ENCODE results near the gene GAS2L3. TPM values are rescaled to one million over a fixed set of nuclear protein-coding genes. Genes with fewer than 3 reads are reported as not detected.

The GAS2L3 gene
- total RNA-seq, 4 donors from 2014 or later: 2.9 to 7.0 (median 4.3) TPM

DNA sequence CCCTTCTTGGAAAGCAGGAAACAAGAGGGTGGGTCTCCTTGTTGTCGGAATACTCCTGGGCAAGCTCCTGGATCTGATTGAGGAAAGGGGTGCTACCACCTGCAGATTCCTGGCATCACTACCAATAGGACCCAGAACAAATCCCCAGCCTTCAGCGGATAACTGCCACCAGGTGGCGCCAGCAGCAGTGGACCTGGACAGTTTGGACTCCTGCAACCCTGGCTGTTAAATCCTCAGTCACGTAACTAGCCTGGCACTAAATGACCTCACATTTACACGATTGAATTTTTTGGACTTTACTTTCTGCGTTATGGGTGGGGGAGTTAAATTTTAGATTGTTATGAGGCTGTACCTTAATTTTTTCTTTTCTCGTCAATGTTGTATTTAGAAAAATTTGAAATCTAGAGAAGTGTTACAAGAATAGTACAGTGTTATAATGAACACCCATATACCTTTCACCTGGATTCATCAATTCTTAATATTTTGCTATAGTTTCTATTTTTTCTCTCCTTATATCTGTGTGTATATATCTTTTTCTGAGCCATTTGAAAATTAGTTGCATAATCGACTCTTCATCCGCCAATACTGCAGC is 95.6 kb downstream of the GAS2L3 start:
- Histone ChIP-seq H3K36me3 (no peaks in the 10 kb centered on the region), H3K27me3 (peaks cover 0 to 10% (median 0%) of the 10 kb centered on the region in 4 donors), H3K4me3 (no peak overlapping the region), H3K27ac (replicated peaks in 1 of 4) (no peak overlapping the region), H3K9me3 (no peaks in the 10 kb centered on the region), H3K4me1 (no peaks in the 10 kb centered on the region)
- intact Hi-C loops (cut with DNase I): no loop called here
- DNase-seq (ENCODE audit: extremely low spot score): no peak
- no peak for TF ChIP-seq EP300 (IDR thresholded peaks at IDR 0.05)
- TF ChIP-seq, protein P1, sequence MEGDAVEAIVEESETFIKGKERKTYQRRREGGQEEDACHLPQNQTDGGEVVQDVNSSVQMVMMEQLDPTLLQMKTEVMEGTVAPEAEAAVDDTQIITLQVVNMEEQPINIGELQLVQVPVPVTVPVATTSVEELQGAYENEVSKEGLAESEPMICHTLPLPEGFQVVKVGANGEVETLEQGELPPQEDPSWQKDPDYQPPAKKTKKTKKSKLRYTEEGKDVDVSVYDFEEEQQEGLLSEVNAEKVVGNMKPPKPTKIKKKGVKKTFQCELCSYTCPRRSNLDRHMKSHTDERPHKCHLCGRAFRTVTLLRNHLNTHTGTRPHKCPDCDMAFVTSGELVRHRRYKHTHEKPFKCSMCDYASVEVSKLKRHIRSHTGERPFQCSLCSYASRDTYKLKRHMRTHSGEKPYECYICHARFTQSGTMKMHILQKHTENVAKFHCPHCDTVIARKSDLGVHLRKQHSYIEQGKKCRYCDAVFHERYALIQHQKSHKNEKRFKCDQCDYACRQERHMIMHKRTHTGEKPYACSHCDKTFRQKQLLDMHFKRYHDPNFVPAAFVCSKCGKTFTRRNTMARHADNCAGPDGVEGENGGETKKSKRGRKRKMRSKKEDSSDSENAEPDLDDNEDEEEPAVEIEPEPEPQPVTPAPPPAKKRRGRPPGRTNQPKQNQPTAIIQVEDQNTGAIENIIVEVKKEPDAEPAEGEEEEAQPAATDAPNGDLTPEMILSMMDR (IDR thresholded peaks at IDR 0.05): peak; percentile 19 to 59 (median 39)
- WGBS: 34% methylated on average over 9 of the region's 9 CpGs

GRCh38 chr12:100669922-100670321 is 96.4 kb downstream of the GAS2L3 start:
- no peak for DNase-seq (ENCODE audit: extremely low spot score)
- no peak overlapping the region for H3K4me3 ChIP-seq
- H3K9me3 ChIP-seq: no peaks in the 10 kb centered on the region
- 83% methylated on average over 4 of the region's 4 CpGs for WGBS
- H3K27ac ChIP-seq (replicated peaks in 1 of 4): no peak overlapping the region
- H3K27me3 ChIP-seq: peaks cover 0 to 10% (median 0%) of the 10 kb centered on the region in 4 donors
- no peaks in the 10 kb centered on the region for H3K4me1 ChIP-seq
- intact Hi-C loops (cut with DNase I): no loop called here
- H3K36me3 ChIP-seq: no peaks in the 10 kb centered on the region
- TF ChIP-seq POLR2AphosphoS5 (IDR thresholded peaks at IDR 0.05): no peak
- TF ChIP-seq, protein P1 (IDR thresholded peaks at IDR 0.05): no peak
- no peak for TF ChIP-seq EP300 (IDR thresholded peaks at IDR 0.05)
- TF ChIP-seq POLR2A (IDR thresholded peaks at IDR 0.05; ENCODE audit: low read depth): no peak

DNA sequence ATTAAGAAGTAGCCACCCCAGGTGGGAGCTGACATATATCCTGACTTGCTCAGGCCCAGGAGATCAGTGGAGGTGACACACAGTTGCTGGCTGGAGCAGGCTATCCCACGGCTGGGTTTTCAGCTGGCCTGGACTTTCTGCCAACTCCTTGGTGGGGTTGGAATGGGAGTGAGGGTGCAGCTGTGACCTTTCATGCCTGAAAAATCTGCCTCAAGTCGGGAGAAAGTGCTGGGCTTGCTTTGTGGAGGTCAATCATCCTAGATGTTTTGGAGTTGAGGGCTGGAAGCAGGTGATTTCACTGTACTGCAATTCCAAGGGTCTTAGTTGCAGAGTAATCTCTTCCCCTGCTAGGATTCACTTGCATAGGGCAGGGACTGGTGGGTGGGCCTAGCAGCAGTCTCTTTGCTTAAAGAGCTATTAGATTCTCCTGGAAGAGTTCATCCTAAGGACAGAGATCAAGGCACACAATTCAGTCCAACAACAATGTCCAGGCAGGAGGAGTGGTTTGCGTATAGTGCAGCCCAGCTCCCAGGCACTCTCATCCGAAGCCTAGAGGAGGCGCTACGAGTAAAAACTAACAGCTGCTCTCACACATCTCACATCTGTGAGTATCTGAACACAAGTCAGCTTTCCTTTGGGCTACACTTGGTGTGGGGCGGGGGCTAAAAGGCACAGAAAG is 98.1 kb downstream of the GAS2L3 start:
- no peak for DNase-seq (ENCODE audit: extremely low spot score)

DNA sequence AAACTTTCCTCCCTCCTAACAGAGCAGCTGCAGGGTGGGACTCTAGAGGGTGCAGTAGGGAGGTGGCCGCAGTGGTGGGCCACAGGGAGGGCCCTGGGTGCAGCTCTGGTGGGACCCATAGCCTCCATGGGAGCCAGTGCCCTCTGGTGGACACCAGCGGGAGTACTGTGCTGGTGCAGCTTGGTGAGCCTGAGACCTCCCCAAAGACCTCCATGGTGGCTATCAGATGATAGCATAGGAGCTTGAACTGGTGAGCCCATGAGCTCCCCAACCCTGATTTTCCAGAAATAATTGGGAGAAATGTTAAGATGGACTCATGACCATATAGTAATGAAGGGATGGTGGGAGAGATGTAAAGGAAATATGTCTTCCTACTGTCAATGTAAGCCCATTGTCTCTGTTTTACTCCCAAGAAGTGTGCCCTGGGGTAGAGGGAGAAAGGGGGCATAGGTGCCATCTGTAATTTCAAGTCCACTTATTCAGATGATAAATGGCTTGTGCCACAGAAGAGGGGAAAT is 98.7 kb downstream of the GAS2L3 start:
- no peaks in the 10 kb centered on the region for H3K9me3 ChIP-seq
- H3K27me3 ChIP-seq: peaks cover 0 to 10% (median 0%) of the 10 kb centered on the region in 4 donors
- no peak for TF ChIP-seq POLR2A (IDR thresholded peaks at IDR 0.05; ENCODE audit: low read depth)
- TF ChIP-seq, protein P1 (IDR thresholded peaks at IDR 0.05): peak in 2 of 3 experiments; percentile 15 to 34
- 80% methylated on average over 1 of the region's 2 CpGs for WGBS
- no peaks in the 10 kb centered on the region for H3K4me1 ChIP-seq
- intact Hi-C loops (cut with DNase I): no loop called here
- DNase-seq (ENCODE audit: extremely low spot score): no peak
- no peaks in the 10 kb centered on the region for H3K36me3 ChIP-seq
- no peak overlapping the region for H3K4me3 ChIP-seq
- H3K27ac ChIP-seq (replicated peaks in 1 of 4): no peak overlapping the region

More for the DNA sequence above, 98.1 kb downstream of the GAS2L3 start:
- no peak overlapping the region for H3K4me3 ChIP-seq
- intact Hi-C loops (cut with DNase I): no loop called here
- 79% methylated on average over 6 of the region's 7 CpGs for WGBS
- TF ChIP-seq POLR2AphosphoS5 (IDR thresholded peaks at IDR 0.05) (no peak), EP300 (IDR thresholded peaks at IDR 0.05) (no peak), POLR2A (IDR thresholded peaks at IDR 0.05; ENCODE audit: low read depth) (no peak)
- TF ChIP-seq, protein P1 (IDR thresholded peaks at IDR 0.05): no peak
- no peak overlapping the region for H3K27ac ChIP-seq (replicated peaks in 1 of 4)
- H3K27me3 ChIP-seq: peaks cover 0 to 10% (median 0%) of the 10 kb centered on the region in 4 donors
- no peaks in the 10 kb centered on the region for H3K36me3 ChIP-seq
- H3K4me1 ChIP-seq: no peaks in the 10 kb centered on the region
- no peaks in the 10 kb centered on the region for H3K9me3 ChIP-seq

All from esophagus muscularis mucosa (tissue), 4 donors.